HG03159 (cell line): ENCODE results near the gene LRP4.

ENCODE experiments used
- ATAC-seq: cut with Tn5 transposase; IDR thresholded peaks from one replicate; pipeline ENCODE4 v1.9.1; 2021; ENCODE audit warnings: mild to moderate bottlenecking, moderate library complexity; ENCODE audit not compliant: unreplicated experiment

Gene LRP4

GRCh38 chr11:46850829-46851380 lies 67.4 kb downstream of the LRP4 start:
- ATAC-seq = no peak

- ATAC-seq = no peak
These were observed 68.7 kb downstream of the LRP4 start for GRCh38 chr11:46849631-46850030.

GRCh38 chr11:46846510-46846830 lies 71.9 kb downstream of the LRP4 start:
- no peak for ATAC-seq

DNA sequence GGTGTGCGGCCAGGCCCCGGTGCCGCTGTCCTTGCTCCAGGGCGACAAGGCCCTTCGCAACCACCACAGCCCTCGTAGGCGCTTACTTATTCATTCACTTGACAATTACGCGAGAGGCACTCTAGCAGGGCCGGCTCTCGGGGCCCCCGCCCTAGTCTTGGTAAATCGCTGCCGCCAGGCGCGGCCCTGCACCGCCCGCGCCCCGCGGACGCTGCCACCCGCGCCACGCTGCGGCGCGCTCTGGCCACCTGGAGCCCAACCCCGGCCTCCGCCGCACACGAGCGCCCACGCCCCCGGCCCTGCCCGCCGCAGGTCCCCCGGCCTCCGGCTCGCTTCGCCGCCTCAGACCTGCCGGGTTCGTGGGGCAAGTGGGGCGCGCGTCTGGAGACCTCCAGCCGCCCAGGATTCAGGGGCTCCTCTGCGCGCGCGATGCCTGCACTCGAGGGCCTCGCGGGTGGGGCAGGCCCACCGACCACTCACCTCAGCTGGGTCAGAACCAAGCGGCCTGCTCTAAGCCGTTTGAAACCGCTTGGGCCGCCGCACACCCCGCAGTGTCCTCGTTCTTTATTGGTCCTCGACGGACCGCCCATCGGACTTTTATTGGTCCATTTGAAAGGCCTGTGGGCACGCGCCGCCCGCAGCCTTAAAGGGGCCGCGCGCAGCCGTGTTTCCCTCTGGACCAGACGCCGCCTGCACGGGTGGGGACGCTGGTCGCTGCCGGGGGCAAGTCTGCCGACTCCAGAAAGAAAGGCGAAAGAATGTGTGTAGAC lies 72.4 kb downstream of the LRP4 start, which contains the start of gene CKAP5:
Gene CKAP5, minus strand, starts transcription at position 541 of the 770 bp plus-strand sequence. CDS start 25,049 bp downstream, outside the sequence.
- ATAC-seq = peak; percentile 92

GRCh38 chr11:46845440-46845739 lies 73.0 kb downstream of the LRP4 start:
- no peak for ATAC-seq

DNA sequence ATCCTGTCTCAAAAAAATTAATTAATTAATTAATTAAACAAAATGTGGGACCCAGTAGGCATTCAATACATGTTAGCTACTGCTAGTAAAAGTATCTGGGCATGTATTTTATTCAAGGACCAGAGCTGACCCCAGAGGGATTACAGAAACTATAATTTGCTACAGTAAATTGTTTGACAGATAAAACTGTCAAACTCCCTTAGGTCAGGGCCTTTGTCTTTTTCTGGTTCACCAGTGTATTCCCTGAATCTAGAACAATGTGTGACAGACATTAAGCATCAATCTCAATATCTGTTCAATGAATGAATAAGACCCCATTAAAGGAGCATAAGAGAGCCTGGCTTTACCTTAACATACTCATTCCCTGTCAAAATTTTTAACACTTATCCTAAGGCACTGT lies 78.2 kb downstream of the LRP4 start:
- no peak for ATAC-seq

- ATAC-seq = no peak
These were observed 79.8 kb downstream of the LRP4 start for GRCh38 chr11:46838501-46838900.

GRCh38 chr11:46837860-46838259 lies 80.5 kb downstream of the LRP4 start:
- no peak for ATAC-seq

DNA sequence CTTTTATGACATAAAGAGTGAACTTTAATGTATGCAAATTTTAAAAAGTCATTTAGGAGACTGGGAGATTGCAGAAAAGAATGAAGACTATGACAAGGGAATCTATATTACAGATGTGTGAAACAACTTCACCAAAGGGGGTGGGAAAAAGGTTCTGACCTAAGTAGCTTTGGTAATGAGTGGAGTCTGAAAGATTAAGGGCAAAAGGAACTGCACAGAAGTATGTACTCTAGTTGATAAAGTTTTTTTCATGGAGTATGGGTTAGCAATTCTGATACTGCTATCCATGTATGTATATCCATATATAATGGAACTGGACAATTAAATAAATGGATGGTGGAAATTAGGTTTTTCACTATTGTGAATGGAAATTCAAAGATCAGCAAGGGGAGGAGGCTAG lies 81.5 kb downstream of the LRP4 start:
- ATAC-seq = no peak

- no peak for ATAC-seq
These were observed 81.9 kb downstream of the LRP4 start for GRCh38 chr11:46836431-46836830.

GRCh38 chr11:46835897-46836296 lies 82.5 kb downstream of the LRP4 start:
- ATAC-seq = no peak

DNA sequence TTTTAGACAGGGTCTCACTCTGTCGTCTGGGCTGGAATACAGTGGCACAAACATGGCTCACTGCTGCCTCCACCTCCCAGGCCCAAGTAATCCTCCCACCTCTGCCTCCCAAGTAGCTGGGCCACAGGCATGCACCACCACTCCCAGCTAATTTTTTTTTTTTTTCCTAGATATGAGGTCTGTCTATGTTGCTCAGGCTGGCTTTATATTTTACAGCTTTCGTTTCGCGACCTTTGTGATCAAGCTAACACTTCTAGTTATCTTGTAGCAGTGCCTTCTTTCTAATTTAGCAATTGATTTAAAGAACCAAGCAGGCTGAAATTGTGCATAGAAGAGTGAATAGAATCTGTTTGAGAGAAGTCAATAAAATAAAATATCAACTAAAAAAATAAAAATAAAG lies 83.5 kb downstream of the LRP4 start:
- no peak for ATAC-seq

GRCh38 chr11:46832511-46833214 lies 85.7 kb downstream of the LRP4 start:
- ATAC-seq = no peak

DNA sequence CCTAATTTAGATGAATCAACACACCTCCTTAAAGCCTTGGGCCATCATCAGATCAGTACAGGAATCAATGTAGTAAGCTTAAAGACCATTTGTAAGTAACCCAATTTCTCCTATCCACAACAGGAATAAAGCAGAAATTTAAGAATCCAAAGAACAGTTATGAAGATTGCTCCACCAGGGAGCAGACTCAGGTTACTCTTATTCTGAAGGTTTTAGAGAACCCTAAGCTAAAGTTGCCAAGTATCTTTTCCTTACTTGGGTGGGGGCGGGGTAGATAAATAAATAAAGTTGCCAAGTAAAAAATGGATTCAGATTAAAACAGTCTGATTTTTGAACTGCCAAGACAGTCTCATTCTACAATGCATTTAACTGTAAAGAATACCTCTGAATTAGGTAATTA lies 90.4 kb downstream of the LRP4 start:
- no peak for ATAC-seq

GRCh38 chr11:46826310-46827044 lies 91.9 kb downstream of the LRP4 start:
- peak; percentile 97 for ATAC-seq

GRCh38 chr11:46808799-46809431 lies 109.4 kb downstream of the LRP4 start:
- ATAC-seq = no peak
